ENCODE results near the gene LASP1NB.

The LASP1NB gene

GRCh38 chr17:38889745-38890409 is 35.5 kb upstream of the LASP1NB start:
- DNase-seq (ENCODE audit: low spot score): no peak
- in situ Hi-C loops (cut with MboI; ENCODE audit: low sequenced_read_pairs, unreplicated experiment): no loop called here
- no peak for TF ChIP-seq CTCF (IDR thresholded peaks at IDR 0.05; ENCODE audit: borderline replicate concordance, control extremely low read depth, extremely low read depth, insufficient read depth, missing control alignments)

DNA sequence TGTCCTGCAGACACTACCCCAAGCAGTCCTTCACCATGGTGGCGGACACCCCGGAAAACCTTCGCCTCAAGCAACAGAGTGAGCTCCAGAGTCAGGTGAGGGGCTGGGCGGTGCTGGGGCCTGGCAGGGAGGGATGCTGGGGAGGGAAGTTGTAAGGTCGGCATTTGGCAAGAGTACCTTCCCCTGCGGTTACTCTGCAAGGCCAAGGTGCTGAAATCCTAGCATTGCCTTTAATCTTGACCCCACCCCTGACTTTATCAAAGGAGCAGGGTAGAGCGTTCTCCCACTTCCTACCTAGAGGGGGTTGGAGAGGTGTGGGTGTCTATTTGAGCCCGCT is 35.0 kb upstream of the LASP1NB start:
- TF ChIP-seq CTCF (IDR thresholded peaks at IDR 0.05; ENCODE audit: borderline replicate concordance, control extremely low read depth, extremely low read depth, insufficient read depth, missing control alignments): no peak
- DNase-seq (ENCODE audit: low spot score): no peak
- in situ Hi-C loops (cut with MboI; ENCODE audit: low sequenced_read_pairs, unreplicated experiment): no loop called here

DNA sequence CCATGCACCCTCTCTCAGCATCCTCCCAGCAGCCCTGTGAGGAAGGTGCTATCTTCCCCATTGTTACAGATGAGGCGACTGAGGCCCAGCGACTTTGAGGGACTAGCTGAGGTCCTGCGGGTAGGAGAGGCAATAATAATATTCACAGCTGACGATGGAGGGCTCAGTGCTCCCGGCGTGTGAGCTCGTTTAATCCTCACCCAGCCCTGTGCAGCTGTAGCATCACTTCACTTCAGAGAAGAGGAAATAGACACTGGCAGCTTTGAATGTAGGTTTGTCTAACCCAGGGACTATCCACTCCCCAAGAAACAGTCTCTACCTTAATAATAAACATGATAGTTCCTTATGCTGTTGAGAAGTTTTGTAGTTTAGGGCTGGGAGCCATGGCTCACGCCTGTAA is 34.0 kb upstream of the LASP1NB start:
- no peak for DNase-seq (ENCODE audit: low spot score)
- no peak for TF ChIP-seq CTCF (IDR thresholded peaks at IDR 0.05; ENCODE audit: borderline replicate concordance, control extremely low read depth, extremely low read depth, insufficient read depth, missing control alignments)
- in situ Hi-C loops (cut with MboI; ENCODE audit: low sequenced_read_pairs, unreplicated experiment): no loop called here

DNA sequence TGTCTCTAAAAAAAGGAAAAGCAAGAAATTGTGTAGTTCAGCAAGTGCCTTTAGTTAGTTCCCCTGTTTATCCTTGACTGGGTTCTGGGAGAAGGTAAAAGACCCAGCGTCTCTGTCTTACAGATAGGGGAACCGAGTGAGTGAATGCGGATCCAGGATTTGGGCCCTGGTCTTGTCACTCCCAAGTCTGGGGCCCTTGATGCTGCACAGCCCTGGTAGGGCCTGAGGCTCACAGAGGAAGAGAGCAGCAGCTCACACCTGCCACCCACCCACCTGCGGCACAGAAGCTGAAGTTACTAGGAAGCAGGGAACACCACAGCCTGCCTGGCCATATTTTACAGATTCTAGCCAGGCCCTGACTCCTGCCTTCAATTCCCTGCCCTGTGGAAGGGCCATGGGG is 33.3 kb upstream of the LASP1NB start:
- in situ Hi-C loops (cut with MboI; ENCODE audit: low sequenced_read_pairs, unreplicated experiment): no loop called here
- no peak for TF ChIP-seq CTCF (IDR thresholded peaks at IDR 0.05; ENCODE audit: borderline replicate concordance, control extremely low read depth, extremely low read depth, insufficient read depth, missing control alignments)
- no peak for DNase-seq (ENCODE audit: low spot score)

DNA sequence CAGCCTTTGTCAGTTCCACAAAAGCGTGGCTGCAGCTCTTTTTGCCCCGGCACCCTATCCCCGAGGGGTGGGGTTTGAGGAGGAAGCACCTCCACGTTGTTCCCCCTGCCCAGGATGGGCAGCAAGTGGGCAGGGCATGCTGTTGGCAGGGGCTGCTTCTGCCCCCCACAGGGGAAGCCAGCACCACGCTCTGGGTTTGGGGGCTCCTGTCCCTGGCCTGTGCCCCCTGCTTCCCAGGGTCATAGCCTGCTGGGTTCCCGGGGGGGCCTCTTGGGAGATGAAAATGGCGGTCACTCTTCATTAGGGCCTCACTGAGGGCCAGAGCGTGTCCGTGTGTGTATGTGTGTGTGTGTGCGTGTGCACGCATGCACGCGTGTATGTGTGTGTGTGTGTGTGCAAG is 32.8 kb upstream of the LASP1NB start:
- in situ Hi-C loops (cut with MboI; ENCODE audit: low sequenced_read_pairs, unreplicated experiment): no loop called here
- no peak for TF ChIP-seq CTCF (IDR thresholded peaks at IDR 0.05; ENCODE audit: borderline replicate concordance, control extremely low read depth, extremely low read depth, insufficient read depth, missing control alignments)

DNA sequence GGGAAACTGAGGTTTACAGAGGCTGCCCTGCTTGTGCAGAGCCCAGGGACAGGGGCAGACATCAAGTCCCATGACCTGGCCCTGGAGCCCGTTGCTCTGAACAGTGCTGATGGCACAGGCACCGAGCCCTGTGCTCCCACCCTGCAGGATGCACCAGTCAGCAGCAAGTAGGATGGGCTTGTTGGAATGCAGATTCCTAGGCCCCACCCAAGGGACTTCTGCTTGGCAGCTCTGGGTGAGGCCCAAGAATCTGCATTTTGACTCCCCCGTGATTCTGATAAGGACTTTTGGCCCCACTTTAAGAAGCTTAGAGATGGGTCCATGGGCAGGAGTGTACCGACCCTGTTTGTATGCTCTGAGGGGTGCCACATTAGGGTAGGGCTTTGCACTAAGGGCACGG is 32.3 kb upstream of the LASP1NB start:
- DNase-seq (ENCODE audit: low spot score): no peak
- TF ChIP-seq CTCF (IDR thresholded peaks at IDR 0.05; ENCODE audit: borderline replicate concordance, control extremely low read depth, extremely low read depth, insufficient read depth, missing control alignments): no peak
- in situ Hi-C loops (cut with MboI; ENCODE audit: low sequenced_read_pairs, unreplicated experiment): no loop called here

More for the DNA sequence above, 32.8 kb upstream of the LASP1NB start:
- no peak for DNase-seq (ENCODE audit: low spot score)

Measured in GM13976 (cell line).